Measurements from ENCODE around the gene TCF4. TPM values are rescaled to one million over a fixed set of nuclear protein-coding genes. Genes with fewer than 3 reads are reported as not detected.

The TCF4 gene
- total and polyA plus RNA-seq, 2 of the 13 experiments (the other 11 are each of a cell fraction or from before 2014, with no cell fraction given), result not detected

- H4K20me1 ChIP-seq (ENCODE audit: insufficient read depth, low read length), result no peaks in the 10 kb centered on the region
- ChIA-PET CTCF (ENCODE audit: low intra/inter-chr PET ratio, low total read pairs) (no interaction called here), POLR2A (no interaction called here)
- H2AFZ ChIP-seq (ENCODE audit: low read length), result no peak overlapping the region
- ATAC-seq, result no peak
- no peaks in the 10 kb centered on the region for H3K4me1 ChIP-seq (ENCODE audit: insufficient read depth, low read length)
- no peak overlapping the region for H3K4me2 ChIP-seq (ENCODE audit: low read depth, low read length)
- FAIRE-seq, result no peak
- no peak for DNase-seq (ENCODE audit: low spot score)
- intact Hi-C loops (cut with micrococcal nuclease; ENCODE audit: unreplicated experiment), result no loop called here
- in situ Hi-C loops (cut with HindIII; ENCODE audit: extremely low pct_ligation_motif_present, low pct_unique_long_range_greater_than_20kb), result no loop called here
- WGBS (ENCODE audit: low lambda C conversion rate), result 0% methylated on average over 3 of the region's 3 CpGs
- TF ChIP-seq BCL3 (CRISPR knock-in tag; IDR thresholded peaks at IDR 0.05), result no peak
- TF ChIP-seq ZNF790 (CRISPR knock-in tag; IDR thresholded peaks at IDR 0.05; ENCODE audit: borderline replicate concordance), result no peak
- no peak for TF ChIP-seq PRPF4 (IDR thresholded peaks at IDR 0.05; ENCODE audit: low read depth, low read length, poor library complexity, severe bottlenecking)
- no peak for TF ChIP-seq FOXJ3 (CRISPR knock-in tag; IDR thresholded peaks at IDR 0.05; ENCODE audit: borderline replicate concordance)
- TF ChIP-seq AGO2 (optimal IDR thresholded peaks at IDR 0.05; ENCODE audit: low read depth, low read length), result no peak
- TF ChIP-seq SNAPC5 (CRISPR knock-in tag; IDR thresholded peaks at IDR 0.05; ENCODE audit: borderline replicate concordance), result no peak
- TF ChIP-seq ZNF615 (CRISPR knock-in tag; IDR thresholded peaks at IDR 0.05; ENCODE audit: borderline replicate concordance), result no peak
- TF ChIP-seq ZNF281 (CRISPR knock-in tag; IDR thresholded peaks at IDR 0.05; ENCODE audit: borderline replicate concordance), result no peak
- no peak for TF ChIP-seq ZNF546 (CRISPR knock-in tag; conservative IDR thresholded peaks at IDR 0.05)
- H3K79me2 ChIP-seq (ENCODE audit: insufficient read depth, low read length), result no peaks in the 10 kb centered on the region
- no peak overlapping the region for H3K9ac ChIP-seq (ENCODE audit: insufficient read depth, low read depth, low read length)
- BruUV-seq (replicated peaks), result no TSS peak
- no peaks in the 10 kb centered on the region for H3K9me3 ChIP-seq (ENCODE audit: low read length)
- no peak overlapping the region for H3K27ac ChIP-seq (ENCODE audit: extremely low read length, insufficient read depth, low read length)
- no peaks in the 10 kb centered on the region for H3K27me3 ChIP-seq (ENCODE audit: control insufficient read depth in 1 of 2, insufficient read depth in 2 of 2, low read length in 2 of 2)
- H3K36me3 ChIP-seq (replicated peaks in 1 of 2; ENCODE audit: control insufficient read depth in 1 of 2, insufficient read depth in 2 of 2, low read length in 2 of 2), result no peaks in the 10 kb centered on the region
- no peak overlapping the region for H3K4me3 ChIP-seq (replicated peaks in 1 of 3; ENCODE audit: insufficient read depth in 1 of 3, low read depth in 2 of 3, low read length in 3 of 3)
Observed at GRCh38 chr18:55361492-55362250, 226.3 kb downstream of the TCF4 start.

Measured in HepG2 (cell line).